Cardiac muscle cell (in vitro differentiated cells and primary cell): ENCODE results near the gene PCDH19. TPM values are rescaled to one million over a fixed set of nuclear protein-coding genes. Genes with fewer than 3 reads are reported as not detected.

Source experiments
- DNase-seq, 2 donors: peaks; one replicate each; pipeline versions ENCODE4 v3.0.0 to v3.0.0-alpha.2; 2010 to 2017; ENCODE audit warnings: low read depth in 1 of 2, low spot score in 1 of 2
- H3K27ac ChIP-seq: fragments of 200-600 bp; sonication (generic); 2 replicates; pipeline ENCODE4 v1.5.1; 2016
- H3K27me3 ChIP-seq: fragments of 200-600 bp; sonication (generic); 2 replicates; pipeline ENCODE4 v1.6.0; 2016; ENCODE audit warnings: control low read depth
- H3K36me3 ChIP-seq: fragments of 200-600 bp; sonication (generic); 2 replicates; pipeline ENCODE4 v1.5.1; 2016; ENCODE audit warnings: control low read depth
- H3K4me1 ChIP-seq: fragments of 200-600 bp; sonication (generic); 2 replicates; pipeline ENCODE4 v1.8.1; 2017; ENCODE audit warnings: low read depth, mild to moderate bottlenecking, mixed run types
- H3K4me3 ChIP-seq: fragments of 200-600 bp; sonication (generic); 2 replicates; pipeline ENCODE4 v1.5.1; 2016; ENCODE audit warnings: mild to moderate bottlenecking
- H3K9me3 ChIP-seq: fragments of 200-600 bp; sonication (generic); 2 replicates; pipeline ENCODE4 v1.5.1; 2017; ENCODE audit warnings: low read depth, mild to moderate bottlenecking, control low read depth
- polyA plus RNA-seq: library from polyadenylated mRNA; unstranded; fragments of >200 nt; fragmentation: Nextera tagmentation; extraction: Ambion mirVana; gene quantifications from 2 replicates; pipeline ENCODE4 v1.2.1, GENCODE V29; 2016
- total RNA-seq: library from RNA; depleted of rRNA; stranded (reverse); fragments of >200 nt; gene quantifications from 2 replicates; pipeline ENCODE4 v1.2.3, GENCODE V29; 2016
- TF ChIP-seq, protein P1 (sequence below): IDR thresholded peaks from 2 replicates; pipeline ENCODE4 v1.5.1; 2012; ENCODE audit warnings: low read depth, mild to moderate bottlenecking, low read length

The PCDH19 gene
- total and polyA plus RNA-seq, 2 experiments from 2014 or later = 0.60 to 1.7 TPM

DNA sequence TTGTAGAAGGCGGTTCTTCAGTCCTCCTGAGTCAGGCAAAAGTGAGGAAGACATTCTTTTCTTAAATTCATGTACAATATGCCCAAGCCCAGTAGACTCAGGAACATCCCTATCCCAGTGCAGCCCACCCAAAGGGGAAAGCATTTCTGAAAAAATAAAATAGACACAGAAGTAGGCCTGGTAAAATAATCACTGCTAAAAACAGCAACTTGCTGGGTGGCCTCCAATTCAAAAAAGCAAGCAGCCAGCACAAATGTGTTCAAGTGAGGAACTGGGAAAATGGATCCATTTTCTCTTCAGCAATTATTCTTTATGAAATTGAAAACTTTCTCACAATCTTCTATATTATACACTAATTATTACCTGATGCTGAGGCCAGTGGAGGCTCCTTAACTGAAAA is 165.4 kb downstream of the PCDH19 start:
- TF ChIP-seq, protein P1, sequence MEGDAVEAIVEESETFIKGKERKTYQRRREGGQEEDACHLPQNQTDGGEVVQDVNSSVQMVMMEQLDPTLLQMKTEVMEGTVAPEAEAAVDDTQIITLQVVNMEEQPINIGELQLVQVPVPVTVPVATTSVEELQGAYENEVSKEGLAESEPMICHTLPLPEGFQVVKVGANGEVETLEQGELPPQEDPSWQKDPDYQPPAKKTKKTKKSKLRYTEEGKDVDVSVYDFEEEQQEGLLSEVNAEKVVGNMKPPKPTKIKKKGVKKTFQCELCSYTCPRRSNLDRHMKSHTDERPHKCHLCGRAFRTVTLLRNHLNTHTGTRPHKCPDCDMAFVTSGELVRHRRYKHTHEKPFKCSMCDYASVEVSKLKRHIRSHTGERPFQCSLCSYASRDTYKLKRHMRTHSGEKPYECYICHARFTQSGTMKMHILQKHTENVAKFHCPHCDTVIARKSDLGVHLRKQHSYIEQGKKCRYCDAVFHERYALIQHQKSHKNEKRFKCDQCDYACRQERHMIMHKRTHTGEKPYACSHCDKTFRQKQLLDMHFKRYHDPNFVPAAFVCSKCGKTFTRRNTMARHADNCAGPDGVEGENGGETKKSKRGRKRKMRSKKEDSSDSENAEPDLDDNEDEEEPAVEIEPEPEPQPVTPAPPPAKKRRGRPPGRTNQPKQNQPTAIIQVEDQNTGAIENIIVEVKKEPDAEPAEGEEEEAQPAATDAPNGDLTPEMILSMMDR = no peak

More for the DNA sequence above, 165.4 kb downstream of the PCDH19 start:
- no peak overlapping the region for H3K4me3 ChIP-seq
- H3K27ac ChIP-seq = no peak overlapping the region
- no peaks in the 10 kb centered on the region for H3K27me3 ChIP-seq
- DNase-seq = no peak
- H3K36me3 ChIP-seq = no peaks in the 10 kb centered on the region
- H3K4me1 ChIP-seq = no peaks in the 10 kb centered on the region
- H3K9me3 ChIP-seq = no peaks in the 10 kb centered on the region

Other genes with a start within 250 kb of the PCDH19 start
- gene TNMD, start 174.7 kb upstream of the PCDH19 start, total RNA-seq = 0.57 and 4.1 TPM in 2 replicates
- gene TNMD, start 174.7 kb upstream of the PCDH19 start, polyA plus RNA-seq = 1.1 and 6.9 TPM in 2 replicates
- 57.8 and 86.9 TPM in 2 replicates for gene TSPAN6, start 226.5 kb upstream of the PCDH19 start, total RNA-seq
- 175 and 196 TPM in 2 replicates for gene TSPAN6, start 226.5 kb upstream of the PCDH19 start, polyA plus RNA-seq
- 0.03 and 0.04 TPM in 2 replicates for gene SRPX2, start 233.9 kb upstream of the PCDH19 start, total RNA-seq
- 0.30 and 1.9 TPM in 2 replicates for gene SRPX2, start 233.9 kb upstream of the PCDH19 start, polyA plus RNA-seq